HUES64 (cell line): Measurements from ENCODE around the gene UBA3.

Experiments
- H3K27ac ChIP-seq: 2 replicates; pipeline ENCODE4 v1.7.0; 2013; ENCODE audit warnings: low read depth, low read length, inconsistent platforms
- H3K27me3 ChIP-seq: 2 replicates; pipeline ENCODE4 v1.6.1; 2013; ENCODE audit warnings: mild to moderate bottlenecking, low read length; ENCODE audit not compliant: insufficient read depth
- H3K36me3 ChIP-seq: 2 replicates; pipeline ENCODE4 v1.6.1; 2013; ENCODE audit warnings: mild to moderate bottlenecking, low read length; ENCODE audit not compliant: insufficient read depth
- H3K4me1 ChIP-seq: 2 replicates; pipeline ENCODE4 v1.6.1; 2013; ENCODE audit warnings: mild to moderate bottlenecking, low read length, moderate library complexity; ENCODE audit not compliant: insufficient read depth
- H3K4me3 ChIP-seq: 2 replicates; pipeline ENCODE4 v1.5.1; 2013; ENCODE audit warnings: mild to moderate bottlenecking, low read length, moderate library complexity
- H3K9ac ChIP-seq: 2 replicates; pipeline ENCODE4 v1.6.1; 2013; ENCODE audit warnings: mild to moderate bottlenecking, low read depth, low read length
- H3K9me3 ChIP-seq: 2 replicates; pipeline ENCODE4 v1.6.1; 2013; ENCODE audit warnings: low read depth, low read length; ENCODE audit not compliant: insufficient read depth
- WGBS: fragments of 150-250, 120-280 bp; methylation state at CpG from one replicate; pipeline ENCODE4 v1.1.7; 2013; ENCODE audit warnings: missing lambda C conversion rate; 5-methylcytosine and 5-hydroxymethylcytosine counted together

UBA3 gene

DNA sequence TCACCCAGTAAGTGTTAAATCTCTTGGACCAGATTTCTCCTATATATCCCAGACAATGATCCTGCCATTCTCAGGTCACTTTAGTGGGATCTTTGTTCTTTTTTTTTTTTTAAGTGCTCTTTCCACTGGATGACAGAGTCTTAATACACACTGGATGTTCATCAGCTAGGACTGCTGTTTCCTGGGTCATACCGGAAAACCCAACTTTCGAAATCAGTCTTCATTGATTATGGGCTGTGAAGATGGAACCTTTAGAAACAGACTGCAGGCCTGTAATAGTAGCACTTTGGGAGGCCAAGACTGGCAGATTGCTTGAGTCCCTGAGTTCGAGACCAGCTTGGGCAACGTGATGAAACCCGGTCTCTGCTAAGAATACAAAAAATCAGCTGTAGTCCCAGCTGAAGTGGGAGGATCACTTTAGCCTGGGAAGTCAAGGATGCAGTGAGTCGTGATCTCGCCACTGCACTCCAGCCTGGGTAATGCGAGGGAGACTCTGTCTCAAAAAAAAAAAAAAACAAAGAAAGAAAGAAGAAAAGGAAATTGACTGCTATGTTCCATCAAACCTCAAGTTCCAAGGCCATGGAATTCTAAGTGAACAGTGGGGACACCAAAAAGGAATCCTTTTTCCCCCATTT, 69.0 kb downstream of the UBA3 start:
- H3K36me3 ChIP-seq = peaks cover 29% of the 10 kb centered on the region
- H3K9ac ChIP-seq = peak overlapping the region; percentile 13; the same call in 1 of the 2 replicates
- no peaks in the 10 kb centered on the region for H3K9me3 ChIP-seq
- peaks cover 19% of the 10 kb centered on the region for H3K27me3 ChIP-seq
- 81% methylated on average over 8 of the region's 8 CpGs for WGBS
- peaks cover 67% of the 10 kb centered on the region for H3K4me1 ChIP-seq
- H3K27ac ChIP-seq = peak overlapping the region; percentile 87
- no peak overlapping the region for H3K4me3 ChIP-seq

DNA sequence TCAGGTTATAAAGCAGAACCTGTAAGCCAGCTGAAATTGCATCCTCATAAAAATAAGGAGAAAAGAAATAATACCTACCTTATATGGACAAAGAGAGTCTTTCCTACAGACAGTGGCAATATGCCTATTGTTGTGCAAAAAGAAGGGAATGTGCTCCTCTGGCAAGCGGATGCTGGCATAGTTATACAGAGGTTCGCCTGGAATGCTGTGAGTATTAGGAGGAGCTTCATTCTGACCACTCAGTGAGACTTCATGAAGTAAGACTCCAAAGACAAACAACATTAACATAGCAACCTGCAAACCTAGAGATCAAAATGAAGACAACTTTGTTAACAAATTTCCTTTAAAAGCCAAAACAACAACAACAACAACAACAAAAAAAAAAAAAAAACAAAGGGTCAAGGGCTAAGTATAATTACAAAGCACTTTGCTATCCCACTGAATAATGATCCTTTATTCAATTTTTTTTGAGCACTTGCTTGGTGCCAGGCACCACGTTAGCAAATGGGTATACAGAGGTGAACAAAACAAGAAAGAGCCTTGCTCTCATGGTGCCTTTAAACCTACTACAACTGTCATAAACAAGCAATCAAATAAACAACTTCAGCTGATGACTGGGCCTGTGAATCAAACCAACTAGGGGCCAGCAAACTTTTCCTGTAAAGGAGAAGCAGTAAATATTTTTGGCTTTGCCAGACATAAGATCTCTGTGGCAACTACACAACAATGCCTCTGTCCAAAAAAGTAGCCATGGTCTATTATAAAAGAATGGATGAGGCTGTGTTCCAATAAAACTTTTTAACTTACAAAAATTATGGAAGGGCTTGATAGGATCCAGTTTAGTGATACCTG, 70.4 kb downstream of the UBA3 start:
- H3K9me3 ChIP-seq = no peaks in the 10 kb centered on the region
- peaks cover 44% of the 10 kb centered on the region for H3K36me3 ChIP-seq
- peak overlapping the region; percentile 87 for H3K27ac ChIP-seq
- H3K4me3 ChIP-seq = 0 out of 2 replicates have a peak overlapping the region, but pooled peaks have one; percentile 1
- H3K9ac ChIP-seq = peak overlapping the region; percentile 72
- H3K27me3 ChIP-seq = peaks cover 17% of the 10 kb centered on the region
- H3K4me1 ChIP-seq = peaks cover 56% of the 10 kb centered on the region
- 9% methylated on average over 3 of the region's 3 CpGs for WGBS

- peaks cover 9% of the 10 kb centered on the region for H3K27me3 ChIP-seq
- H3K9ac ChIP-seq = peak overlapping the region; percentile 58
- H3K36me3 ChIP-seq = peaks cover 52% of the 10 kb centered on the region
Observed at GRCh38 chr3:69008980-69009379, 71.2 kb downstream of the UBA3 start.

DNA sequence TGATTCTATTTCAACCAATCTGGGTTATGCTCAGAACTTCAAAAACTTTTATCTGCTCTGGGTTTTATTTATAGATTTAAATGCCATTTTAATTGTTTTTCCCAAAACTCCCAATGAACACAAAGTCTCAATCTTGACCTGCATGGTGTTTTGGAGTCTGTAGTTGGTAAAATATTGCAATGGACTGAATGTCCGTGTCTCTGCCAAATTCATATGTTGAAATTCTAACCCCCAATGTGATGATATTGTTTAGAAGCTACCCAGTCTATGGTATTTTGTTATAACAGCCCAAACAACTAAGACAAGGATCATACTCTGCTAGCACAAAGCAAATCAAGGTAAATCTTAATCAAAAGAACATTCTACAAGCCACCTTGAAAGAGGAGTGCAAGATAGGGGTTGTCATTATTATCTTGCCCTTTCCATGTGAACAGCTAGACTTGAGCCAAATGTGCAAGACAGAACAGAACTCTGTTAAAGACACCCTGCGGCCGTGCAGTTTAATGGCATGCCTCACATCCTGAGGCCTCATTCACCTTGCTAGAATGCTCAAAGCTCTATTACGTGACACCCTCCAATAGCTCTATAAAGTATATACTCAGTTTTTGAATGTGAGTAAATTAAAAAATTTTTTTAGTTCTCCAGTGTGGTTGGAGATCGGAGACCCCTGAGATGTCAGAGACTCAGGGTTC, 74.2 kb downstream of the UBA3 start:
- H3K27me3 ChIP-seq = no peaks in the 10 kb centered on the region
- no peak overlapping the region for H3K27ac ChIP-seq
- no peak overlapping the region for H3K9ac ChIP-seq
- no peak overlapping the region for H3K4me3 ChIP-seq
- peaks cover 30% of the 10 kb centered on the region for H3K4me1 ChIP-seq
- no peaks in the 10 kb centered on the region for H3K9me3 ChIP-seq
- peaks cover 71% of the 10 kb centered on the region for H3K36me3 ChIP-seq
- WGBS = 96% methylated on average over 4 of the region's 5 CpGs

More at GRCh38 chr3:69008980-69009379, 71.2 kb downstream of the UBA3 start:
- peak overlapping the region; percentile 87 for H3K27ac ChIP-seq
- peak overlapping the region; percentile 18; the same call in 1 of the 2 replicates for H3K4me3 ChIP-seq
- H3K4me1 ChIP-seq = peaks cover 48% of the 10 kb centered on the region
- H3K9me3 ChIP-seq = no peaks in the 10 kb centered on the region
- no CpG with 5 or more reads among the region's 2 CpGs for WGBS

- Histone ChIP-seq H3K4me3 (no peak overlapping the region), H3K36me3 (peaks cover 75% of the 10 kb centered on the region), H3K4me1 (peaks cover 23% of the 10 kb centered on the region), H3K27me3 (no peaks in the 10 kb centered on the region), H3K9me3 (no peaks in the 10 kb centered on the region), H3K27ac (no peak overlapping the region), H3K9ac (no peak overlapping the region)
- WGBS = 94% methylated on average over 6 of the region's 6 CpGs
Observed at GRCh38 chr3:69005071-69005790, 74.9 kb downstream of the UBA3 start.
